ENCODE results near the gene PTPRN2.
"Not testable (repeated sequence)": the region's sequence is repeated elsewhere in the genome, so short reads cannot be mapped to it uniquely, and the experiment has no call there.

The PTPRN2 gene

DNA sequence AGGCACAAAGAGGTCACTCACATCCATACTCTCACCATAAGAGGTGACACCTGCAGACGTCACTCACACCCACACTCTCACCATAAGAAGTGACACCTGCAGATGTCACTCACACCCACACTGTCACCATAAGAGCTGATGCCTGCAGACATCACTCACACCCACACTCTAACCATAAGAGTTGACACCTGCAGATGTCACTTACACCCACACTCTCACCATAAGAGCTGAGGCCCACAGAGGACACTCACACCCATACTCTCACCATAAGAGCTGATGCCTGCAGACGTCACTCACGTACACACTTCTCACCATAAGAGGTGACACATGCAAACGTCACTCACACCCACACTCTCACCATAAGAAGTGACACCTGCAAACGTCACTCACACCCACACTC, 255.1 kb downstream of the PTPRN2 start:
- DNase-seq: not testable (repeated sequence)

DNA sequence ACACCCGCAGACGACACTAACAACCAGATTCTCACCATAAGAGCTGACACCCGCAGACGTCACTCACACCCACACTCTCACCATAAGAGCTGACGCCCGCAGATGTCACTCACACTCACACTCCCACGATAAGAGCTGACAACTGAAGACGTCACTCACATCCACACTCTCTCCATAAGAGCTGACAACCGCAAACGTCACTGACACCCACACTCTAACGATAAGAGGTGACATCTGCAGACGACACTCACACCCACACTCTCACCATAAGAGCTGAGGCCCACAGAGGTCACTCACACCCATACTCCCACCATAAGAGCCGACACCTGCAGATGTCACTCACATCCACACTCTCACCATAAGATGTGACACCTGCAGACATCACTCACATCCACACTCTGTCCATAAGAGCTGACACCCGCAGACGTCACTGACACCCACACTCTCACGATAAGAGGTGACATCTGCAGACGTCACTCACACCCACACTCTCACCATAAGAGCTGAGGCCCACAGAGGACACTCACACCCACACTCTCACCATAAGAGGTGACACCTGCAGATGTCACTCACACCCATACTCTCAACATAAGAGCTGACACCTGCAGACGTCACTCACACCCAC, 255.7 kb downstream of the PTPRN2 start:
- not testable (repeated sequence) for DNase-seq

DNA sequence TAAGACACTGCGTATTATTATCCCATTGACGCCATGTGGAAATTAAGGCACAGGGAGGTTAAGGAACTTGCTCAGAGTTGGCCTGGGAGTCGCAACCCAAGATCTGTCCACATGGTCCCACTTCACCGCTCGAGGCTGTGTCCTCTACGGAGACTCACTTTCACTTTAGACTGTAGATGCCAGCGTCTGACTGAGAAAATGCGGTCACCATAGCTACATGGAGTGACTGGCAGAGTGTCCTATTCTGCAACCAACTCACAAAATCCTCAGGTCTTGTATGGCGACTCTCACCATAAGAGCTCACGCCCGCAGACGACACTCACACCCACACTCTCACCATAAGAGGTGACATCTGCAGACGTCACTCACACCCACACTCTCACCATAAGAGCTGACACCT, 257.9 kb downstream of the PTPRN2 start:
- DNase-seq: no peak

DNA sequence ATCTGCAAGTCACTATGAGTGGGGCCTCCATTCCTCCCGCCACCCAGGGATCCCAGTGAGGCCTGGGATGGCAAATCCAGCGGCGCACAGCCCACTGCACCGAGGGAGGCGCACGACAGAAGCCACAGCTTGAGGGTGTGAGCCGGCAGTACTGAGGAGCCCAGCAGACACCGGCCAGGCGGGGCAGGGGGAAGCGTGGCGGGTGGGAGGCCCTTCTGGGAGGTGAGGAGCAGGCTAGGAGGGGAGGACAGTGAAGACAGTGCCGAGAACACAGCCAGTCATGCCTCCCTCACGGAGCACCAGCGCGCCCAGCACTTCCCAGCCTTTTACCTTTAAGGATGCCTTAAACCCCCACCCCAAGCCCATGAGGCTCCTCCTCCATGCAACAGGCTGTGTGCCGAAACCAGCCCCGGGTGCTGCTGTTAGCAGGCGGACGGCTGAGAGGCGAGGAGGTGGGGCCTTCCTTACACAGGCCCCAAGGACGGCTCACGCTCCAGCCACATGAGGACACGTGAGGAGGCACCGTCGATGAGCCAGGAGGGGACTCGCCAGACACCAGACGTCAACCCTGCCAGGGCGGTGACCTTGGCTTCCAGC, 258.5 kb downstream of the PTPRN2 start:
- no peak for DNase-seq

DNA sequence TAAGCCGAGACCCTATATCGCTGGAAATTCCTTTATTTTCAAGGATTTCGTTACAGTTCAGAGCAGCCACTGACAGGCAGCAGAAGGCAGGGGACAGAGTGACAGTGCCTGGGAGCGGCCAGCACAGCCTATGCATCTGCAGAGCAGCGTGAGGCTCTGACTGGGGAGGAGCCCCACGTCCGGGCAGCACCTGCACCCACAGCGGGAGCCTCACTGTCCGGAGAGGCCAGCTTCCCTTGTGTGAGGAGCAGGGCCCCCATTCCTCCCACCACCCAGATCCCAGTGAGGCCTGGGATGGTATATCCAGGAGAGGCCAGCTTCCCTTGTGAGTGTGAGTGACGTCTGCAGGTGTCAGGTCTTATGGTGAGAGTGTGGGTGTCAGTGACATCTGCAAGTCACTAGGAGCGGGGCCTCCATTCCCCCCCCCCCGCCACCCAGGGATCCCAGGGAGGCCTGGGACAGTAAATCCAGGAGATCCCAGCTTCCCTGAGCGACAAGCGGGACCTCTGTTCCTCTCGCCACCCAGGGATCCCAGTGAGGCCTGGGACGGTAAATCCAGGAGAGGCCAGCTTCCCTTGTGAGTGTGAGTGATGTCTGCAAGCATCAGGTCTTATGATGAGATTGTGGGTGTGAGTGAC, 259.1 kb downstream of the PTPRN2 start:
- no peak for DNase-seq

DNA sequence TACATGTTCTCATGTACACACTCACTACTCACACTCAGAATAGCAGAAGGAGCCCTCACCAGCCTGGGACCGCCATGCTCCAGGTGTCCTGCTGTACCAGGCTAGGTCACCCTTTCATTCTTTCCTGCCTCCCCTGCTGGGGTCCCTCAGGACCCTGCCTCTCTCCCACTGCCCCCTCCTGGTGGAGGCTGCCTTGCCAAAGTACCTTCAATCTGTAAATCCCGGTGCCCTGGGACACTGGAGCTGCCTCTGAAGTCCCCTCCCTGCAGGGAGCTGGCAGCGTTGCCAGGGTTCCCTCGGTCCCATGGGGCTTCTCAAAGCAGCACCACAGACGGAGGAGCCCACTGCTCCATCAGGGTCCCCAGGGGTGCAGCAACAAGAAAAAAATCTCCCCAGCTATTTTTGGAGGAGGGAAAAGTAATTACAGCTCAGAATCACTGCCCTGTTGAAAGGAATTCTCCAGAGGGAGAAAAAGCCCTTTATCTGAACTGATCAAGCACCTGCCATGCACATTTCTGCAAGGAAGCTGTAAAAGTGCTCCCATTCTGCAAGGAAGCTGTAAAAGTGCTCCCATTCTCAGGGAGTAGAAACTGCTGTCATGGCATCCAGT, 259.9 kb downstream of the PTPRN2 start:
- no peak for DNase-seq

DNA sequence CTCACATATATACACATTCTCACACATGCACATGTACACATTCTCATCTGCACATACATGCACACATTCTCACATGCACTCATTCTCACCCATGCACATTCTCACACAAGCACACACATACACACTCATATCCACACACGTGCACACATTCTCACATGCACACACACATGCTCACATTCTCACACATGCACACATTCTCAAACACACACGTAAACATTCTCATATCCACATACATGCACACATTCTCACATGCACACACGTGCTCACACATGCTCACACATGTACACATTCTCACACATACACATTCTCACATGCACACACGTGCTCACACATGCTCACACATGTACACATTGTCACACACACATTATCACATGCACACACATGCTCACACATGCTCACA, 260.6 kb downstream of the PTPRN2 start:
- DNase-seq: no peak

DNA sequence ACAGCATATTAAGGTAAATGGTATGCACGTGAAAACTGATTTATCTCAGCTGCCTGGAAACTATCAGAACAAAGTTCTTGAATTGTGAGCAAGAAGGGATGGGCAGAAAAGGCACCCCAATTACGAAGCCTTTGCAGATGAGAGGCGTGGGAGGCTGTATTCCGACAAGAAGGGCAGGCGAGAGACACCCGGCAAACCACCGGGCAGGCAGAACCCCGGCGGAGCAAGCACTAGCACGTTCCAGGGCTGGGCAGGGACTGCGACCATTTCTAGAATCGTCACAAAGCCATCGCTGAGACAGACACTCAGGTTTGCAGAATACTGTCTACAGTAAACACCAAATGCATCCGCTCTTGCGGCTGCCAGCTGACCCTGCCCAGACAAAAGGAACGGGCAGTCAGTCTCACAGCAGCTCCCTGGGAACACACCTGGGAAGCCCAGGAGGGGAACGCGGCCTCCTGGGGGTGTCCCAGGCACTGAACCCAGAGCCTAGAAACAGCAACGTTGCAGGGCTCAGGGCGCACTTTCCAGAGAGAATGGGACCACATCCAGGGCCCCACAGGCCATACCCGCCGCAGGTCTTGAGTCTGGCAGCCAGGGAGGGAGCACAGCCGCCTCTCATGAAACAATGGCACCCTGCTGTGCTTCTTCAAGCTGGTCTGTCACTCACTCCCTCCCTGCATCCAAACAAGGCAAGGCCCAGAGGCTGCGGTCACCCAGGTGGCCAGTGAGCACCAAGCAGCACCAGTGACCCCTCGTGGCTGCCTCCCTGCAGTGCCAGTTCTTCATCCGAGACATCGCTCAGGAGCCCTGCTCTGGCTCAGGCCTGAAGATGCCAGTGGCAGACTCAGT, 261.9 kb downstream of the PTPRN2 start:
- no peak for DNase-seq

DNA sequence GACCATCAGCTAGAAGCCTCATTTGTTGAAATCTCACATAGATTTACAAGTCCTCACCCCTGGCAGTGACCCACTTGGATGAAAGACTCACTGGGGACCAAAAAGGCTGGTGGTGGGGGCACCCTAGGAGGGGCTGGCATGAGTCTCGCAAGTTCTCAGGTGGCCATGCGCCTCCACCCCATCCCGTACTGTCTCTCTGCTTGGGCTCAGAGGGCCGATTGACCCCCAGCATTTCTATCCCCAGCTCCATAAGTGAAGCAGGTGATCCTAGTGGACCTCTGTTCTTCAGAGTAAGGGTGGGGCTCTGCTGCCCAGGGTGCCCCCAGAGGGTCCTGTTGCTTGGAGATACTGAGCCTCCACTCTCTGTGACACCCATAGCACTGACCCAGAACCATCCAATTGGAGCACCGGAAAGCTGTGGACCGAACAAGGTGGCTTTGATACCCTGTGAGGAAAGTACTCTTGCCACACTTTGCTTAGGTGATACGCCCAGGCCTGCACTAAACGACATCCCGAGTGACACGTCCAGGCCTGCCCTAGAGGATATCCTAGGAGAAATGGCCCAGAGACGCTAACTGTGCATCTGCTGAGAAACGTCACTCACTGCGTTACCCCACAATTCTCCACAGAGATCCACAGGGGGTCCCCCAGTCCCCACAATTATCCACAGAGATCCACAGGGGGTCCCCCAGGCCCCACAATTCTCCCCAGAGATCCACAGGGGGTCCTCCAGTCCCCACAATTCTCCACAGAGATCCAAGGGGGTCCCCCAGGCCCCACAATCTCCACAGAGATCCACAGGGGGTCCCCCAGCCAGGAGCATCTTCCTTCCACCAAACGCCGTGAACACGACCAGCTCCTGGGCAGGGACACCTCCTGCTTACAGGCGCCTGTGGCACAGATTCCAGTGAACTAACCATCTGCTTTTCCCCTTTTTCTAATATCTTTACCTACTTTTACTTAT, 262.9 kb downstream of the PTPRN2 start:
- no peak for DNase-seq

DNA sequence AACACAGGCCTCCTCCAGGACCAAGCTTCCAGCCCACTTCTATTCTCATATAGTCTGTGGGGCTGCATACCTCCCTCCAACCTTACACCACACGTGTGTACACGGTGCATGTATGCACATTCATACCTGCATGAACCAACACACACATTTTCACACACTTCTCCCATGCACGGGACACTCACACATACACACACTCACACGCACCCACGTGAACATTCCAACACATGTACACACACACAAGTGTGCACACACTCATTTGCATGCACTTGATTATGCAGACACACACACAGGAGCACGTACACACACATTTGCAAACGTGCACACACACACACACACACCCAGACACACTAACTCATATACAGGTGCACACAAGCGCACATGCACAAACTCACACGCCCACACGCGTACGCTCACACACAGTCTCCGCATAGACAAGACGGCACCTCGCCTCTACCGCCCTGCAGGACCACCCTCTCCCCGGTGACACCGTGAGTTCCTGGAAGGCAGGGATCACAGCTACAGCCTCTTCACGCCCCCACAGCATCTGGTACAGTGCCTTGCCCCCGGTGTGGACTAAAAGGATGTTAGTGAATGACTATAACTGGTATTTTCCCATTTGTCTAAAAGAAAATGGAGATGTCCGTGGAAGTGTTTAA, 263.8 kb downstream of the PTPRN2 start:
- no peak for DNase-seq

DNA sequence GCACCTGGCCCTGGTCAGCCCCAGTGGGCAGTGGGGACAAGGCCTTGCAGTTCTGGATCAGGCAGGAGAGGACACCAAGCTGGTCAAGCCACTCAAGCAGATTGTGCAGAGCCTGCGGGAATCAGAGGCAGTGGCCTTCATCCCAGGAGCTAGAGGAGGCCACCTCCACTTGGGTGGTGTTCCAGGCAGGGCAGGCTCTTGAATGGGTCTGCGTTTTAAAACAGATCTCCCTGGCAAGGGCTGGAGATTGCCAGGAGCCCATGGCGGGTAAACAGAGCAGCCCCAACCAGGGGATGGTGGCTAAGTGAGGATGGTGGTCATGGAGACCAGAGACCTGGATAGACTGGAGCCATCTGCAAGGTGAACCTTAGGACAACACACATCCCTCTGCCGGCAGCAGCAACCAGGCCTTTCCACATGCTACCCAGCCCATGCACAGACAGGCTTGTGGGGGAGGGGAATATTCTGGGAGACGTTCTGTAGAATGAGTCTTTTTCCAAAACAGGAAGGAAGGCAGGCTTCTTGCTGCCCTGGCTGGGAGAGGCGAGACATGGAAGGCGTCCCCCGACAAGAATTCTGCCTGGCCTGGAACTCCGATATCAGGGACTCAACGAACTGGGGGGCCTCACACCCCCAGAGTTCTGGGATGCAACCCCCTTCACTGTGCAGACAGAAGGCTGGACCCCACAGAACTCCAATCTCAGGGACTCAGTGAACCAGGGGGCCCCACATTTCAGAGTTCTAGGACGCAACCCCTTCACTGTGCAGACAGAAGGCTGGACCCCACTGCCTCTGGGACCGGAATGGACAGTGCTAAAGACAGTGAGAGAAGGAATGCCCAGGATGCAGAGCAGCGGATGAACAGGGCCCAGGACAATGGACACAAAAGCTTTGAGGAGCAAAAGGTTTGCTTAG, 264.8 kb downstream of the PTPRN2 start:
- no peak for DNase-seq

DNA sequence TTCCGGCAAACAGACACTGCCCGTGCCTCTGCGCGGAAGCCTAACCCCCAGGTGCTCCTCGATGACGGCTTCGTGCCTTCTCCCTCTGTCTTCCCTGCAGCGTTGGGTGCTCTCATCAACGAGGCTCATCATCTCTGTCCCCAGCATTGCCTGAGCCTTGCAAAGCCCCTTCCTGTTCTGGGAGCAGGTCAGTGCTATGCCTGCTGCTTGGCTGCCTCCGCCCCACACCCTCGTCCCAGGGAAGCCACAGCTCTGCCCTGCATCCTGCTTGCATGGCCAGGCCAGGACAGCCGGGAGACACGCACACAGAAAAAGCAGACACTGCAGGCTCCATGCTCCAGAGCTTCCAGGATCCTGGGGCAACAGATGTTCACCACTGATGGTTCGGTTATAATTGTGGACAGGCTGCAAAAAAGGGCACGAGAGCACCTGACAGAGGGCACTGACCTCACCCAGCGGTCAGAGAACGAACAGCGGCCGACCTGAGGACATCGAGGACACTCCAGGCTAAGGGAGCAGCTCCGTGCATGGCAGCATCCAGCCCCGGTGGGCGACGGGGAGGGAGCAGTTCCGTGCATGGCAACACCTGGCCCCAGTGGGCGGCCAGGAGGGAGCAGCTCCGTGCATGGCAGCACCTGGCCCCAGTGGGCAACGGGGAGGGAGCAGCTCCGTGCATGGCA, 265.5 kb downstream of the PTPRN2 start:
- no peak for DNase-seq

DNA sequence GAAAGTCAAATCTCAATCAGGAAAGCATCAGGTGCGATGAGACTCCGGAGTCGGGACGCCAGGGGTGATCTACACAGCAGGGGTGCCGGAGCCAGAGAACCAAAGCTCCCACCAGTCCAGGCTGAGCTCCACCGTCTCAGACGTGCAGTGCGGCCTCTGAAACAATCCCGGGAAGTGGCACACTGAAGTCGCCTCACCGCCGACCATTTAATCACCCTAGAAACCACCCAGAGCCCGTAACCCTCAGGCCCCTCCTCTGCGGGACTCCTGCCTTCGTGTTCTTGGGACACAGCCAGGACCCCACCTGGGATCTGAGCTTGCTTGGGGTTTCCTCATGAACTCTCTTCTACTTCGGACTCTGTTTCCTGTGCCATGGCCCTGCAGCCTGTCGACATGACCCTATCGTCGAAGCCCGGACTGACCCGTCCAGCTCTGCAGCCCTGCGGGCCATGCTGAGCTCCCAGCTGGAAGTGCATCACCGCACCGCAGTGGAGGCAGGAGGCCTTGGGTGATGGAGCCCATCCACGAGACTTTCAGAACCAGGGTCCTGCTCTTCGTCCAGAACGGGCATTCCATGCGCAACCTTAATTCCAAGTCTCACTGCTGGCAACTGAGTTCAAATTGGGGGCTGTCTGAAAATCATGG, 266.4 kb downstream of the PTPRN2 start:
- no peak for DNase-seq

DNA sequence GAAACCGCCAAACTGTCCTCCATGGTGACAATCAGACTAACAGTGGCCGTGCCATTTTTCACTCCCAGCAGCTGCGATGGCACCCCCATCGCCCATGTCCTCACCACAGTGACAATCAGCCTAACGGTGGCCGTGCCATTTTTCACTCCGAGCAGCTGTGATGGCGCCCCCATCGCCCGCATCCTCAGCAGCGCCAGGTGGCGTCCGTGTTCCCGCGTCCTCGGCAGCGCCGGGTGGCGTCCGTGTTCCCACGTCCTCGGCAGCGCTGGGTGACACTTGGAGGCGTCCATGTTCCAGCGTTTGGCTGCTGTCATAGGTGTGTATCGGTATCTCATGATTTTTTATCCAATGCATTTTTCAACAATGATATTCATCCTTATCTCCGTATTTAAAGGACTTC, 267.3 kb downstream of the PTPRN2 start:
- DNase-seq: no peak

DNA sequence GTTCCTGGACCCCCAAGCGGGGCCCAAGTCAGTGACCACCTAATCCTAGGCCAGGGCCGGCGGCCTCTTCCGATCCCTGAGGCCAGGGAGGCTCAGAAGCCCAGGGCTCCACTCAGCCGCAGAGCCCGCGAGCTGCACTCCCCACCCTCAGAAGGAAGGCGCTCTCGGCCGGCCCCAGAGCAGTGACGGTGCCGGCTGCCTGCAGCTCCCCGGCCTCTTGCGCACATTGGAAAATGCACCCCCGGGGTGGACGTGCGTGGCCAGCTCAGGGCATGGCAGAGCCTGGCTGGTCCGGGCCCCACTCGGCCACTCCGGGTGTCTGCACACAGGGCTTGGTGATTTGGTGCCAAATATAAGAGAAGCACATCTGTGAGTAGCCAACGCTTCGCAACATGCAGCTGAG, 269.1 kb downstream of the PTPRN2 start:
- no peak for DNase-seq

DNA sequence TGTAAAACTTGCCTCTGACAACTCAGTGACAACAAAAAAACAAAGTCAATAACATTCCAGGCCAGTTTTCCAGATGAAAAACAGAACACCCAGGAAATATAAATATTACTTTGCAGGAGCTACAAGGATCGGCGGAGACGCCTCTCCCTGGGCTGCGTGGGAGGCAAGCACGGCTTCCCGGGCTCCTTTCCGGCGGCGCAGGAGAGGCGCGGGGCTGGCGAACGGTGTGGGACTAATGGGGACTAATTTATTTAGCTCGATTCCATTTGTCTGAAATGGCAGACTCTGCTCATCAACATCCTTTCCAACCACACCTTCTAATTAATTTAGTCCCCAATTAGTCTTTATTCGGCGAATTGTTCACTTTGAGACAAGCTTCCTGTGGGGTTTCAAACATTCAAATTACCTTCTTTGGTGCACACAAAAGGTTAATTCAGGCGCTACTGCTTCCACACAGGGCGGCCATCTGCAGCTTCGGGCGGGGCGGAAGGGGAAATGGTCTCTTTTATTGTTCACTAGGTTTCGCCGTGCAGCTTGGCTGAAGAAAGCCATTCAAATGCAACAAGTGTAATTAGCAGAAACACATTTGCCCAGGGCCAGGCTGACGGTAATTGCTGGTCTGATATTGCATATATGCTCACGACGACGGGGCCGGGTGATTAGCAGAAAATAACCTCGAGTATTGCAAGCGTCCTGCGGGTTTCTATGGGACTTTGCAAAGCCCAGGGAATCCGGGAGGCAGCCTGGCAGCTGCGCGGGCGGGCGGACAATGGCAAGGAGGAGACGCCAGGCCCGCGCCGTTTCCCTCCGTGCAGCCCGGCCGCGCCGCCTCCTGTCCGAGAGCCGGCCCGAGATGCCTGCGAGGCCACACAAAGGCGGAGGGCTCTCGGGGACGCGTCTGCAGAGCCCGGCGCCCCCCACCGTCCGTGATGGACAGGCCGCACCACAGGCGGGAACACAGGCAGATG, 270.1 kb downstream of the PTPRN2 start:
- no peak for DNase-seq

DNA sequence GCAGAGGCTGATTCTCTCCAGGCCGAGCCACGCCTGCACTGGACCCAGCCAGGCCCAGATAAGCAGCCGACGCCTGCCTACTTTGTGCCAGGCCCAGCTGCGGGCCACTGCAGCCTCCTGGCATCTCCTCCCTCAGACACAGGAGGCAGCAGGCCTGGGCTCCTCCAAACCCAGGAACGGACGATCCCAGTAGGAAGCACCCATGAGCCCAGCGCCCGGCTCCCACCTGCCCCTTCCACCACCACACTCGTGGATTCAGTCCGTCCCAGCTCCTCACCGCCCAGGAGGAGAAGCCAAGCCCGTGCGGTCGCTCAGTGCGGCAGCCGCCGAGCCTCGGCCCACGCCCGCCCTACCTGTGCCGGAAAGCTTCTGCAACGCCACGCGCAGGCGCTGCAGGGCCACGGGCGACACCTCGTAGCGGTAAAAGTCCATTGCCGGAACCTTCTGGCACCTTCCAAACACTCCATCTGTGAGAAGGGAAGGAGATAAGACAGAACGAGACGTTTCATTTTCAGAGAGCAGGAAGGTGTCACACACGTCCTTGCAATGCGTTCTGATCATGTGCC, 271.1 kb downstream of the PTPRN2 start:
- no peak for DNase-seq

DNA sequence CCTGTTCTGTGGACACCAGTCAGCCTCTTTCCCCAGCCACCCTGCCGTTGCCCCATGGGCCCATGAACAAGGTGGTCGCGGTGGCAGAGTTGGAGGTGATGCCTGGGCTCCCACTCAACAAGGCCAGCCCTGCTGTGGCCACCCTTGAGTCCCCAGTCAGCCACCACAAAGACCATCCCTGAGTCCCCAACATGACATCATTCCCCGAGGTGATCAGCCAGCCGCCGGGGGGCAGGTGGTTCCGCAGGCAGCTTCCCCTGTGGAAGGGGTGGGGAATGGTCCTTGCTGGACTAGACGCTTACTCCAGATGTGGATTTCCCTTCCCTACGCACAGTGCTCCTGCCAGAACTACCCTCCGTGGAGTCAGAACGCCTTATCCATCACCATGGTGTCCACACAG, 271.7 kb downstream of the PTPRN2 start:
- DNase-seq: no peak

Data from stimulated activated CD4-positive, alpha-beta T cell treated with anti-CD3 and anti-CD28 coated beads, Interleukin-4, amount 100 ng/mL, for 1 hour (primary cell).